ENCODE measurements around the gene CEP72. TPM values are rescaled to one million over a fixed set of nuclear protein-coding genes. Genes with fewer than 3 reads are reported as not detected.
A peak's percentile ranks its signal among the peaks of the same experiment; 100 is the strongest.

The CEP72 gene
- total RNA-seq = 10 to 100 TPM; 27.0 to 28.9 TPM

- peak within 1 kb of the TSS; percentile 83 for H3K27ac Mint-ChIP-seq
These were observed at the start of gene CEP72 for GRCh38 chr5:611731-612486. Gene CEP72, plus strand, starts transcription at chr5:612340. Its CDS starts 22 bp downstream, at chr5:612362.

GRCh38 chr5:565782-566440 is 46.2 kb upstream of the CEP72 start:
- CTCF ChIA-PET = interaction anchor here (1.1 kb wide), 1 partner anchor 12 kb away, joined by 3 read pairs; no protein-coding TSS in a partner anchor

More at GRCh38 chr5:611731-612486, at the start of gene CEP72:
- DNase-seq = peak; percentile 93
- ChIA-PET CTCF (interaction anchor here (0.9 to 2.0 kb wide), 2 partner anchors 83 to 165 kb away, joined by 3 to 12 read pairs; no protein-coding TSS in a partner anchor), POLR2A (interaction anchor here (1.3 to 2.4 kb wide), 5 partner anchors 10 to 140 kb away, joined by 3 to 8 read pairs (median 4); no protein-coding TSS in a partner anchor)
- Mint-ChIP-seq H3K9me3 (peaks cover 8% of the 10 kb centered on the region), H3K4me3 (peak within 1 kb of the TSS; percentile 80), H3K36me3 (ENCODE audit: low read depth) (peaks cover 27% of the 10 kb centered on the region), H3K27me3 (peaks cover 10% of the 10 kb centered on the region), H3K4me1 (ENCODE audit: low read depth) (peaks cover 48% of the 10 kb centered on the region)
- intact Hi-C loops (cut with micrococcal nuclease) = loop anchor here (10.0 kb wide), 1 partner anchor 157 kb away; no protein-coding TSS in a partner anchor
- ATAC-seq = peak; percentile 98
- TF ChIP-seq CTCF (IDR thresholded peaks at IDR 0.05) = no peak

DNA sequence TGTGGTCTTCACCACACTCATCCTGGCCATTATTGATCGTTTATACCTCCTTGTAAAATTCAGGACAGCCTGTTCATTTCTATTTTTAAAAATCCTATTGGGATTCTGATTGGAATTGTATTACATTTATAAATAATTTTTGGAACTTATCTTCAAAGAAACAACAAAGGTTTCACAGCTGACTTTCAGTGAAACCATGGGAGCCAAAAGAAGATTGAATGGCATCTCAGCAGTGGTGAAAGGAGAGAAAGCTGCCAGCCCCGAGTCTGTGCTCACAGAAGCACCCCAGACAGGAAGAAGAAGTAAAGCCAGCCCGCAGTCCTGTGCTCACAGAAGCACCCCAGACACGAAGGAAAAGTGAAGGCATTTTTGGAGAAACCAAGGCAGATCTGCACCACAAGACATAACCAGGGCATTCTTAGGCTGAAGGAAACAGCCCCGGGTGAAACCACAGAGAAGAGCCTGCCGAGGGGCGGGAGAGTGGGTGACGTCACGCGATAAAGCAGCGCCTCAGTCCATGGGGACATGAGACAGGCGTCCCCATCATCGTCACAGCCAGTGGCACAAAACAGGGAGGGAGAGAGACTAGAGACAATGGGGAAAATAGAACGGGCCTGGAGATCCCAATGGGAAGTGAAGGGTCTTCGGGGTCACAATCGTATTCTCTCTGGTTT is 45.4 kb upstream of the CEP72 start:
- no peaks in the 10 kb centered on the region for H3K36me3 Mint-ChIP-seq (ENCODE audit: low read depth)
- ChIA-PET CTCF (interaction anchor here (1.1 kb wide), 1 partner anchor 11 kb away, joined by 3 read pairs; no protein-coding TSS in a partner anchor), POLR2A (no interaction called here)
- H3K4me3 Mint-ChIP-seq = no peak overlapping the region
- intact Hi-C loops (cut with micrococcal nuclease) = no loop called here
- no peaks in the 10 kb centered on the region for H3K4me1 Mint-ChIP-seq (ENCODE audit: low read depth)
- ATAC-seq (no peak), DNase-seq (no peak)
- peaks cover 18% of the 10 kb centered on the region for H3K27me3 Mint-ChIP-seq
- no peak for TF ChIP-seq CTCF (IDR thresholded peaks at IDR 0.05)
- H3K9me3 Mint-ChIP-seq = no peaks in the 10 kb centered on the region
- H3K27ac Mint-ChIP-seq = no peak overlapping the region

More at GRCh38 chr5:565782-566440, 46.2 kb upstream of the CEP72 start:
- intact Hi-C loops (cut with micrococcal nuclease) = no loop called here
- TF ChIP-seq CTCF (IDR thresholded peaks at IDR 0.05) = no peak
- Mint-ChIP-seq H3K9me3 (no peaks in the 10 kb centered on the region), H3K27me3 (peaks cover 18% of the 10 kb centered on the region), H3K36me3 (ENCODE audit: low read depth) (no peaks in the 10 kb centered on the region), H3K4me1 (ENCODE audit: low read depth) (no peaks in the 10 kb centered on the region), H3K4me3 (no peak overlapping the region), H3K27ac (no peak overlapping the region)
- DNase-seq (peak; percentile 19), ATAC-seq (no peak)
- POLR2A ChIA-PET = interaction anchor here (0.6 kb wide), 1 partner anchor 295 kb away, joined by 4 read pairs; no protein-coding TSS in a partner anchor

DNA sequence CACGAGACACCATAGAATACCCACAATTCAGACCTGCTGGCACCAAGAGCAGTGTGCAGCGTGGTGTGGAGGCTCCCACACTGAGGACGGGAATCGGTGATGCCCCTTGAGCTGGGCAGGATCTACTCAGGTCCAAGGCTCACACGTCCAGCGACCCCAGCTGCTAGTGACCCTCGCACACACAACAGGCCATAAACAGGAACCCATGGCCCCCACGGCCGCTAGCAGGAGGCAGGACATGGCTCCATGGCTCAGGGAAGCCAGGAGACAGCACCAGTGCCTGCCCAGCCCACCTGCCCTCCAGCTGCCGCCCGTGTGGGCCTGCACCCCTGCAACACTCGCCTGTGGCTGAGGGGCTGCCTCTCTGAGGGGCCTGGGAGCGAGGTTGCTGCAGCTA is 44.5 kb upstream of the CEP72 start:
- H3K4me3 Mint-ChIP-seq = no peak overlapping the region
- ChIA-PET CTCF (no interaction called here), POLR2A (interaction anchor here (0.7 kb wide), 1 partner anchor 92 kb away, joined by 3 read pairs; no protein-coding TSS in a partner anchor)
- intact Hi-C loops (cut with micrococcal nuclease) = no loop called here
- no peaks in the 10 kb centered on the region for H3K4me1 Mint-ChIP-seq (ENCODE audit: low read depth)
- H3K36me3 Mint-ChIP-seq (ENCODE audit: low read depth) = no peaks in the 10 kb centered on the region
- no peak overlapping the region for H3K27ac Mint-ChIP-seq
- DNase-seq (no peak), ATAC-seq (no peak)
- H3K27me3 Mint-ChIP-seq = peaks cover 18% of the 10 kb centered on the region
- H3K9me3 Mint-ChIP-seq = no peaks in the 10 kb centered on the region
- TF ChIP-seq CTCF (IDR thresholded peaks at IDR 0.05) = no peak
